Suppressor macrophage treated with lipopolysaccharide for 1 hour (primary cell): ENCODE measurements around the gene EARS2.
A peak's percentile ranks its signal among the peaks of the same experiment; 100 is the strongest.
"Not testable (repeated sequence)": the region's sequence is repeated elsewhere in the genome, so short reads cannot be mapped to it uniquely, and the experiment has no call there.

Experiments
- DNase-seq, 3 donors: peaks; one replicate each; pipeline ENCODE4 v3.0.0-alpha.2; 2020 to 2022

The EARS2 gene

GRCh38 chr16:23556881-23557778, at the start of gene EARS2, which contains the start of gene UBFD1:
Gene EARS2, minus strand, starts transcription at chr16:23557350. Its CDS starts 7 bp downstream, at chr16:23557343.
Gene UBFD1, plus strand, starts transcription at chr16:23557727. Its CDS starts 16 bp downstream, at chr16:23557743.
- DNase-seq, result peak; percentile 98 to 99 (median 99)

GRCh38 chr16:23597003-23597756, 40.0 kb upstream of the EARS2 start:
- peak in 1 of 3 donors; percentile 18 for DNase-seq

- DNase-seq, result peak; percentile 95 to 97 (median 96)
These were observed 39.0 kb upstream of the EARS2 start, which contains the start of gene NDUFAB1 for GRCh38 chr16:23595951-23596720. Gene NDUFAB1, minus strand, starts transcription at chr16:23596316. Its CDS starts 26 bp downstream, at chr16:23596290.

- no peak for DNase-seq
These were observed 38.2 kb upstream of the EARS2 start for GRCh38 chr16:23595246-23595950.

GRCh38 chr16:23594186-23594585, 37.0 kb upstream of the EARS2 start:
- no peak for DNase-seq

- no peak for DNase-seq
These were observed 33.0 kb upstream of the EARS2 start for GRCh38 chr16:23590181-23590580.

- no peak for DNase-seq
These were observed 30.6 kb upstream of the EARS2 start for GRCh38 chr16:23587726-23588125.

- DNase-seq, result no peak
These were observed 27.3 kb upstream of the EARS2 start for GRCh38 chr16:23584186-23585076.

- not testable (repeated sequence) for DNase-seq
These were observed 26.1 kb upstream of the EARS2 start for GRCh38 chr16:23583271-23583670.

- DNase-seq, result no peak
These were observed 24.6 kb upstream of the EARS2 start for GRCh38 chr16:23581764-23582163.

GRCh38 chr16:23580391-23580790, 23.2 kb upstream of the EARS2 start:
- no peak for DNase-seq

- DNase-seq, result no peak
These were observed 22.2 kb upstream of the EARS2 start for GRCh38 chr16:23579371-23579770.

GRCh38 chr16:23578101-23578830, 21.1 kb upstream of the EARS2 start:
- DNase-seq, result peak in 2 of 3 donors; percentile 39 to 43

GRCh38 chr16:23577493-23577892, 20.3 kb upstream of the EARS2 start:
- no peak for DNase-seq

- no peak for DNase-seq
These were observed 18.7 kb upstream of the EARS2 start for GRCh38 chr16:23575834-23576233.

- DNase-seq, result no peak
These were observed 16.7 kb upstream of the EARS2 start for GRCh38 chr16:23573817-23574216.

- DNase-seq, result no peak
These were observed 15.2 kb upstream of the EARS2 start for GRCh38 chr16:23572394-23572793.

- no peak for DNase-seq
These were observed 14.7 kb upstream of the EARS2 start for GRCh38 chr16:23571895-23572294.

GRCh38 chr16:23570992-23571632, 14.0 kb upstream of the EARS2 start:
- peak; percentile 49 to 59 (median 53) for DNase-seq

GRCh38 chr16:23567602-23568001, 10.5 kb upstream of the EARS2 start:
- DNase-seq, result no peak
